T-helper 1 cell treated with Interleukin-12 subunit alpha and Interleukin-12 subunit beta and Interleukin-4 antibody, amounts not matched to agents 30 ng/mL and 1 ng/mL, for 36 hours (primary cell): ENCODE measurements around the gene ISY1. TPM values are rescaled to one million over a fixed set of nuclear protein-coding genes. Genes with fewer than 3 reads are reported as not detected.
"Not testable (repeated sequence)": the region's sequence is repeated elsewhere in the genome, so short reads cannot be mapped to it uniquely, and the experiment has no call there.

Experiments used
- intact Hi-C: fragments of 100-400 bp; cut with micrococcal nuclease; formaldehyde crosslinking; loops from one replicate; pipeline ENCODE4 v1.15.1; 2024
- total RNA-seq: library from RNA; stranded (reverse); gene quantifications from 2 replicates; pipeline ENCODE4 v1.2.3, GENCODE V29; 2022

ISY1 gene
- total RNA-seq, 1 donor from 2014 or later: 66.5 TPM

- intact Hi-C loops: loop anchor here (2.0 to 5.0 kb wide), 4 partner anchors 308 to 991 kb away; partner anchors contain the start of genes EFCAB12 and RPN1
These were observed 39.7 kb downstream of the ISY1 start for GRCh38 chr3:129121016-129121791.

- intact Hi-C loops: loop anchor here (1.0 to 5.0 kb wide), 18 partner anchors 8 to 992 kb away; partner anchors contain the start of genes CFAP92, CNBP, COPG1 and EFCAB12
These were observed 40.4 kb downstream of the ISY1 start for GRCh38 chr3:129120254-129121004.

GRCh38 chr3:129119365-129120100 lies 41.3 kb downstream of the ISY1 start:
- intact Hi-C loops: loop anchor here (1.0 to 5.0 kb wide), 20 partner anchors 7 to 997 kb away; partner anchors contain the start of genes CFAP92, CNBP, COPG1 and EFCAB12

- intact Hi-C loops: loop anchor here (1.0 to 5.0 kb wide), 3 partner anchors 239 to 996 kb away; partner anchors contain the start of genes ACAD9 and RUVBL1
These were observed 42.1 kb downstream of the ISY1 start for GRCh38 chr3:129118745-129119144.

GRCh38 chr3:129117134-129117533 lies 43.7 kb downstream of the ISY1 start:
- intact Hi-C loops: loop anchor here (5.0 kb wide), 1 partner anchor 995 kb away; the partner anchor contains the start of gene RUVBL1

GRCh38 chr3:129116482-129116946 lies 44.3 kb downstream of the ISY1 start:
- intact Hi-C loops: loop anchor here (5.0 kb wide), 1 partner anchor 994 kb away; the partner anchor contains the start of gene RUVBL1

GRCh38 chr3:129114455-129114854 lies 46.4 kb downstream of the ISY1 start:
- intact Hi-C loops: no loop called here

GRCh38 chr3:129112308-129113052 lies 48.4 kb downstream of the ISY1 start:
- intact Hi-C loops: loop anchor here (1.0 kb wide), 1 partner anchor 8 kb away; no protein-coding TSS in a partner anchor

- intact Hi-C loops: not testable (repeated sequence)
These were observed 49.6 kb downstream of the ISY1 start for GRCh38 chr3:129111076-129111780.

- intact Hi-C loops: no loop called here
These were observed 53.1 kb downstream of the ISY1 start for GRCh38 chr3:129107793-129108192.

- intact Hi-C loops: no loop called here
These were observed 53.8 kb downstream of the ISY1 start for GRCh38 chr3:129106866-129107565.

GRCh38 chr3:129106320-129106719 lies 54.5 kb downstream of the ISY1 start:
- intact Hi-C loops: no loop called here

- intact Hi-C loops: no loop called here
These were observed 55.0 kb downstream of the ISY1 start for GRCh38 chr3:129105862-129106261.

- intact Hi-C loops: no loop called here
These were observed 56.3 kb downstream of the ISY1 start for GRCh38 chr3:129104498-129105079.

- intact Hi-C loops: no loop called here
These were observed 56.8 kb downstream of the ISY1 start for GRCh38 chr3:129104051-129104450.

- intact Hi-C loops: no loop called here
These were observed 57.6 kb downstream of the ISY1 start for GRCh38 chr3:129103296-129103695.

GRCh38 chr3:129101370-129102138 lies 59.3 kb downstream of the ISY1 start:
- intact Hi-C loops: no loop called here

- intact Hi-C loops: no loop called here
These were observed 60.6 kb downstream of the ISY1 start for GRCh38 chr3:129100274-129100673.
